H1 (cell line): ENCODE results near the gene CELF5. TPM values are rescaled to one million over a fixed set of nuclear protein-coding genes. Genes with fewer than 3 reads are reported as not detected.

Experiments used
- CTCF ChIA-PET: fragments of 300-600 bp; sonication (Branson Sonifier 250); formaldehyde crosslinking; loops from one replicate; lab custom pipeline; 2021; ENCODE audit not compliant: partially characterized antibody; lab: Charles Lee
- POLR2A ChIA-PET: fragments of 300-600 bp; sonication (Branson Sonifier 250); formaldehyde crosslinking; loops from one replicate; lab custom pipeline; 2021; ENCODE audit warnings: inconsistent platforms; ENCODE audit not compliant: partially characterized antibody; lab: Charles Lee
- DNase-seq, 2 experiments: peaks; one replicate each; pipeline versions ENCODE4 v3.0.0 to v3.0.0-alpha.2; 2010 to 2022; ENCODE audit warnings: low spot score in 2 of 2, low read depth in 1 of 2, mixed read lengths in 1 of 2
- FAIRE-seq: peaks from 2 replicates; lab custom pipeline; 2011; peaks lifted over from hg19 to GRCh38; lab: Jason Lieb, UNC
- H2AFZ ChIP-seq: 2 replicates; pipeline ENCODE4 v1.8.1; 2012; ENCODE audit warnings: low read length, inconsistent platforms
- H2AK5ac ChIP-seq: 2 replicates; pipeline ENCODE4 v1.6.1; 2013; ENCODE audit warnings: low read depth, low read length
- H2BK120ac ChIP-seq: replicated peaks from 2 replicates; pipeline ENCODE3; 2013; ENCODE audit warnings: low read depth, low read length, inconsistent platforms
- H2BK12ac ChIP-seq: 2 replicates; pipeline ENCODE4 v1.6.1; 2013; ENCODE audit warnings: low read depth, low read length
- H2BK15ac ChIP-seq: 2 replicates; pipeline ENCODE4 v1.6.1; 2013; ENCODE audit warnings: low read length
- H2BK20ac ChIP-seq: 2 replicates; pipeline ENCODE4 v1.6.1; 2013; ENCODE audit warnings: low read length
- H2BK5ac ChIP-seq: 2 replicates; pipeline ENCODE4 v1.6.1; 2013; ENCODE audit warnings: low read depth, low read length
- H3K14ac ChIP-seq: 2 replicates; pipeline ENCODE4 v1.6.1; 2013; ENCODE audit warnings: inconsistent platforms; ENCODE audit not compliant: insufficient read length
- H3K18ac ChIP-seq: 2 replicates; pipeline ENCODE4 v1.6.1; 2013; ENCODE audit warnings: low read length; ENCODE audit errors: extremely low read depth
- H3K23ac ChIP-seq: 2 replicates; pipeline ENCODE4 v1.6.1; 2013; ENCODE audit warnings: inconsistent platforms; ENCODE audit not compliant: insufficient read length
- H3K23me2 ChIP-seq: 2 replicates; pipeline ENCODE4 v1.6.1; 2013; ENCODE audit warnings: low read depth, low read length
- H3K27ac ChIP-seq: 2 replicates; pipeline ENCODE4 v1.6.1; 2011; ENCODE audit warnings: low read depth, low read length, inconsistent platforms
- H3K27me3 ChIP-seq, 4 experiments: replicated peaks in 1 of 4; 1 replicate in 1 of 4; 2 replicates in 3 of 4; pipeline versions ENCODE4 v1.6.1 to v1.8.1; 2011 to 2013; ENCODE audit warnings: low read length in 3 of 4, mild to moderate bottlenecking in 3 of 4, inconsistent platforms in 2 of 4, mixed read lengths in 2 of 4, moderate library complexity in 1 of 4; ENCODE audit not compliant: control insufficient read depth in 3 of 4, insufficient read depth in 3 of 4; ENCODE audit errors: extremely low read depth in 1 of 4
- H3K36me3 ChIP-seq, 4 experiments: 2 replicates each; pipeline versions ENCODE4 v1.6.1 to v1.8.1; 2011 to 2013; ENCODE audit warnings: mild to moderate bottlenecking in 4 of 4, low read length in 3 of 4, moderate library complexity in 2 of 4, control low read depth in 1 of 4, inconsistent platforms in 1 of 4; ENCODE audit not compliant: insufficient read depth in 4 of 4, control insufficient read depth in 2 of 4
- H3K4ac ChIP-seq: replicated peaks from 2 replicates; pipeline ENCODE3; 2013; ENCODE audit warnings: low read length, low read depth, mixed read lengths, inconsistent platforms; ENCODE audit not compliant: insufficient read length
- H3K4me1 ChIP-seq, 4 experiments: replicated peaks in 1 of 4; 1 replicate in 1 of 4; 2 replicates in 3 of 4; pipeline versions ENCODE4 v1.6.1 to v1.8.1; 2011 to 2013; ENCODE audit warnings: low read length in 3 of 4, inconsistent platforms in 2 of 4, mixed read lengths in 1 of 4; ENCODE audit not compliant: insufficient read depth in 4 of 4, control insufficient read depth in 3 of 4
- H3K4me2 ChIP-seq, 2 experiments: 2 replicates each; pipeline versions ENCODE4 v1.6.1 to v1.8.1; 2011 to 2013; ENCODE audit warnings: low read depth in 2 of 2, low read length in 2 of 2, control low read depth in 1 of 2, inconsistent platforms in 1 of 2, mild to moderate bottlenecking in 1 of 2; ENCODE audit not compliant: insufficient read depth in 1 of 2
- H3K4me3 ChIP-seq, 4 experiments: fragments of 200-600, 300-600 bp in 1 of 4; sonication (generic), shearing (Covaris generic), sonication (Bioruptor Twin) in 1 of 4; 2 replicates each; pipeline versions ENCODE4 v1.5.1 to v1.8.1; 2011 to 2016; ENCODE audit warnings: low read length in 4 of 4, low read depth in 3 of 4, control low read depth in 2 of 4, inconsistent platforms in 2 of 4, mild to moderate bottlenecking in 2 of 4, mixed read lengths in 1 of 4, moderate library complexity in 1 of 4; ENCODE audit not compliant: insufficient read depth in 2 of 4; ENCODE audit errors: extremely low read depth in 1 of 4
- H3K56ac ChIP-seq: replicated peaks from 2 replicates; pipeline ENCODE3; 2013; ENCODE audit warnings: low read depth, mild to moderate bottlenecking, mixed read lengths, low read length, inconsistent platforms; ENCODE audit not compliant: insufficient read length
- H3K79me1 ChIP-seq: 2 replicates; pipeline ENCODE4 v1.6.1; 2013; ENCODE audit warnings: low read depth, low read length, control low read depth
- H3K79me2 ChIP-seq, 2 experiments: 2 replicates each; pipeline versions ENCODE4 v1.6.1 to v1.8.1; 2012 to 2013; ENCODE audit warnings: low read length in 2 of 2, mild to moderate bottlenecking in 2 of 2, inconsistent platforms in 1 of 2; ENCODE audit not compliant: insufficient read depth in 2 of 2, control insufficient read depth in 1 of 2
- H3K9ac ChIP-seq, 4 experiments: replicated peaks in 1 of 4; 1 replicate in 1 of 4; 2 replicates in 3 of 4; pipeline versions ENCODE4 v1.6.1 to v1.8.1; 2011 to 2013; ENCODE audit warnings: low read depth in 3 of 4, low read length in 3 of 4, control low read depth in 2 of 4, mild to moderate bottlenecking in 2 of 4, moderate library complexity in 2 of 4, inconsistent platforms in 1 of 4; ENCODE audit errors: extremely low read depth in 1 of 4
- H3K9me3 ChIP-seq, 2 experiments: 2 replicates each; pipeline versions ENCODE4 v1.6.1 to v1.8.1; 2012 to 2013; ENCODE audit warnings: mild to moderate bottlenecking in 2 of 2, moderate library complexity in 2 of 2, control low read depth in 1 of 2, inconsistent platforms in 1 of 2, low read depth in 1 of 2, low read length in 1 of 2, mixed read lengths in 1 of 2; ENCODE audit not compliant: insufficient read depth in 2 of 2
- H4K20me1 ChIP-seq, 2 experiments: replicated peaks in 1 of 2; 2 replicates each; pipeline versions ENCODE3 to v1.8.1; 2011 to 2013; ENCODE audit warnings: inconsistent platforms in 2 of 2, low read length in 2 of 2, mild to moderate bottlenecking in 1 of 2; ENCODE audit not compliant: insufficient read depth in 2 of 2, control insufficient read depth in 1 of 2
- H4K5ac ChIP-seq: 2 replicates; pipeline ENCODE4 v1.6.1; 2013; ENCODE audit warnings: low read length, low read depth, mixed read lengths, inconsistent platforms; ENCODE audit not compliant: insufficient read length
- H4K8ac ChIP-seq: 2 replicates; pipeline ENCODE4 v1.8.0; 2013; ENCODE audit warnings: mild to moderate bottlenecking, moderate library complexity, low read length, inconsistent platforms; ENCODE audit not compliant: insufficient read depth; ENCODE audit errors: extremely low read depth
- H4K91ac ChIP-seq: replicated peaks from 2 replicates; pipeline ENCODE3; 2013; ENCODE audit warnings: low read length, mixed read lengths, inconsistent platforms; ENCODE audit not compliant: insufficient read length
- ASH2L ChIP-seq: fragments of 200-600, 300-600 bp; sonication (generic); IDR thresholded peaks from one replicate; pipeline ENCODE4 v1.7.1; 2017; ENCODE audit warnings: low read length
- BACH1 ChIP-seq: IDR thresholded peaks from 2 replicates; pipeline ENCODE4 v1.6.1; 2012; ENCODE audit warnings: low read length, improper control_type of control experiment
- HDAC2 ChIP-seq, 2 experiments: fragments of 300-600 bp in 1 of 2; sonication (generic) in 1 of 2; IDR thresholded peaks; 2 replicates each; pipeline ENCODE4 v1.6.1; 2011 to 2012; ENCODE audit warnings: low read depth in 2 of 2, low read length in 2 of 2, mild to moderate bottlenecking in 2 of 2, moderate library complexity in 2 of 2, borderline replicate concordance in 1 of 2, inconsistent platforms in 1 of 2
- NRF1 ChIP-seq: IDR thresholded peaks from 2 replicates; pipeline ENCODE4 v1.6.1; 2011; ENCODE audit warnings: mild to moderate bottlenecking, low read depth, low read length, improper control_type of control experiment
- POLR2A ChIP-seq, 2 experiments: IDR thresholded peaks; 1 replicate in 1 of 2; 2 replicates in 1 of 2; pipeline ENCODE4 v1.6.1; 2011; ENCODE audit warnings: low read depth in 2 of 2, low read length in 2 of 2, mild to moderate bottlenecking in 2 of 2; ENCODE audit errors: control extremely low read depth in 1 of 2
- SIRT6 ChIP-seq: IDR thresholded peaks from one replicate; pipeline ENCODE4 v1.7.1; 2012; ENCODE audit warnings: low read length, inconsistent platforms
- SP1 ChIP-seq: IDR thresholded peaks from 2 replicates; pipeline ENCODE4 v1.6.1; 2011; ENCODE audit warnings: low read depth, low read length
- YY1 ChIP-seq: IDR thresholded peaks from 2 replicates; pipeline ENCODE4 v1.6.1; 2011; ENCODE audit warnings: low read depth, mild to moderate bottlenecking, low read length
- WGBS, 2 experiments: shearing (Covaris generic) in 1 of 2; methylation state at CpG; one replicate each; pipeline versions ENCODE4 v1.1.6 to v1.1.7; 2013 to 2015; ENCODE audit warnings: low lambda C conversion rate in 2 of 2, mixed read lengths in 2 of 2, inconsistent platforms in 1 of 2, low coverage in 1 of 2, missing lambda C conversion rate in 1 of 2; ENCODE audit not compliant: insufficient replicate concordance in 2 of 2, insufficient coverage in 1 of 2, insufficient read length in 1 of 2; ENCODE audit errors: extremely low coverage in 1 of 2, missing lambda C conversion rate in 1 of 2; 5-methylcytosine and 5-hydroxymethylcytosine counted together
- polyA plus RNA-seq, 7 experiments: library from polyadenylated mRNA; depleted of rRNA in 3 of 7; stranded (reverse) in 5 of 7; unstranded in 2 of 7; fragments of >200 nt in 5 of 7; fragments of 200-250 nt in 2 of 7; gene quantifications; 1 replicate in 5 of 7; 2 replicates in 1 of 7; 4 replicates in 1 of 7; pipeline versions ENCODE4 v1.2.1 to v1.2.3, GENCODE V29; 2011 to 2013; ENCODE audit warnings: missing spikeins in 2 of 7, mixed read lengths in 2 of 7
- total RNA-seq: library from RNA; stranded (reverse); fragmentation: NEBNext Ultra II Directional; extraction: Animal tissue kit (Norgen Biotek cat#: 25700); gene quantifications from 2 replicates; pipeline ENCODE4 v1.2.1, GENCODE V29; 2021

CELF5 gene
- total and polyA plus RNA-seq, 2 of the 8 experiments (the other 6 are each of a cell fraction or from before 2014, with no cell fraction given) = 9.8 to 15.0 TPM

DNA sequence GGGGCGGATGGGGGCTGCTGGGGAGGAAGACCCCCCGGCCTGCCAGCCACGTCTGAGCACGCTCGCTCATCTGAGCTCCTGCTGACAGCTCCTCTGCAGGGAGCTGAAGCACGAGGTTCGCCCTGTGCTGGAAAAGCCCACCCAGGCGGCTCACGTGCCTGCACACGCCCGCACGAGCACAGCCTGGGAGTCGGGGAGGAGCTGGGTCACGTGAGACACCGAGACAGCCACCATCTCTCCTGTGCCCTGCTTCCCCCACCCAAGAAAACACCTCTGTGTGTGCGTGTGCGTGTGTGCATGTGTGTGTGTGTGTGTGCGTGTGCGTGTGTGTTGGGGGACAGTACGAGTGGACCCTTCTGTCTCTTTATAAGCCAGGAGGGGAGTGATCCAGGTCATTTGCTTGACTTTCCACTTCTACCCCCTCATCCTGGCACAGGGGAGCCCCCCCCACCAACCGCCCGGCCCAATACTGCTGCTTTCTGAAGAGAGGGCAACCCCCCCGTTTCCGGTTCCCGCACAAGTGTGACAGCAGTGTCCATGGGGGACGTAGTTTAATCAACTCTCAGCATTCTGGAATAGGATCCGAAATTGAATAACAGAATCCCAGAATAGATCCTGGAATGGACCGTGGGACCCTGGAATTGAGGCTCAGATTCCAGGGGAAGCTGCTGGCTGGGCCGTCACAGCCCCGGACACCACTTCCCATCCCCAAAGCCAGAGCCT lies 42.5 kb downstream of the CELF5 start:
- Histone ChIP-seq H2BK20ac (no peak overlapping the region), H2BK120ac (no peak overlapping the region), H2BK15ac (no peak overlapping the region), H3K4ac (no peak overlapping the region), H3K27me3 (peaks cover 0 to 10% (median 6%) of the 10 kb centered on the region in 4 experiments; a peak in 4 of 7 replicates), H2AK5ac (no peak overlapping the region), H4K5ac (no peak overlapping the region), H3K23me2 (no peaks in the 10 kb centered on the region), H4K20me1 (peaks cover 4 to 6% of the 10 kb centered on the region in 2 experiments), H3K79me2 (no peaks in the 10 kb centered on the region), H3K4me3 (no peak overlapping the region), H4K8ac (peak overlapping the region; percentile 51), H2BK12ac (no peak overlapping the region), H3K36me3 (no peaks in the 10 kb centered on the region), H3K14ac (no peak overlapping the region), H3K9ac (no peak overlapping the region), H3K9me3 (no peaks in the 10 kb centered on the region), H2BK5ac (peak overlapping the region; percentile 35; the same call in 1 of the 2 replicates), H3K23ac (no peak overlapping the region), H3K4me1 (peaks cover 0 to 5% (median 0%) of the 10 kb centered on the region in 4 experiments; a peak in 2 of 7 replicates), H3K4me2 (no peak overlapping the region), H4K91ac (no peak overlapping the region), H3K27ac (no peak overlapping the region), H3K56ac (no peak overlapping the region), H3K79me1 (no peaks in the 10 kb centered on the region; the same call in 1 of the 2 replicates), H3K18ac (peak overlapping the region; percentile 48), H2AFZ (no peak overlapping the region)
- DNase-seq (no peak), FAIRE-seq (no peak)
- 84% methylated on average over 16 of the region's 30 CpGs; no CpG with 5 or more reads in 1 of the 2 experiments for WGBS, 2 experiments
- ChIA-PET POLR2A (interaction anchor here (1.3 kb wide), 1 partner anchor 10 kb away, joined by 3 read pairs; no protein-coding TSS in a partner anchor), CTCF (interaction anchor here (3.6 kb wide), 1 partner anchor 9 kb away, joined by 20 read pairs; no protein-coding TSS in a partner anchor)
- TF ChIP-seq POLR2A (IDR thresholded peaks at IDR 0.05; ENCODE audit: control extremely low read depth in 1 of 2, low read depth in 2 of 2, low read length in 2 of 2) = no peak
- TF ChIP-seq NRF1 = no peak
- TF ChIP-seq SIRT6 = no peak
- TF ChIP-seq ASH2L = no peak
- TF ChIP-seq BACH1 = no peak
- TF ChIP-seq YY1 = no peak
- no peak for TF ChIP-seq SP1
- no peak for TF ChIP-seq HDAC2 (IDR thresholded peaks at IDR 0.05; ENCODE audit: borderline replicate concordance in 1 of 2, low read depth in 2 of 2, low read length in 2 of 2)
